ENCODE data around the gene GUCY1B1.
A peak's percentile ranks its signal among the peaks of the same experiment; 100 is the strongest.

Gene GUCY1B1

GRCh38 chr4:155853189-155853588 is 94.4 kb downstream of the GUCY1B1 start:
- no peak overlapping the region for H3K4me3 ChIP-seq (ENCODE audit: low read length)
- no peak for TF ChIP-seq CTCF (IDR thresholded peaks at IDR 0.05; ENCODE audit: insufficient read depth, low read depth, low read length, missing control alignments)
- no peak for DNase-seq (ENCODE audit: low read depth)

- no peak for DNase-seq (ENCODE audit: low read depth)
- no peak for TF ChIP-seq CTCF (IDR thresholded peaks at IDR 0.05; ENCODE audit: insufficient read depth, low read depth, low read length, missing control alignments)
- no peak overlapping the region for H3K4me3 ChIP-seq (ENCODE audit: low read length)
Measured at GRCh38 chr4:155854582-155855226, 95.9 kb downstream of the GUCY1B1 start.

GRCh38 chr4:155855897-155856296 is 97.1 kb downstream of the GUCY1B1 start:
- no peak for TF ChIP-seq CTCF (IDR thresholded peaks at IDR 0.05; ENCODE audit: insufficient read depth, low read depth, low read length, missing control alignments)
- no peak overlapping the region for H3K4me3 ChIP-seq (ENCODE audit: low read length)
- DNase-seq (ENCODE audit: low read depth): peak; percentile 59

Data from epithelial cell of esophagus (primary cell).